ENCODE results near the gene PCDHGB4. TPM values are rescaled to one million over a fixed set of nuclear protein-coding genes. Genes with fewer than 3 reads are reported as not detected.
"Not testable (repeated sequence)": the region's sequence is repeated elsewhere in the genome, so short reads cannot be mapped to it uniquely, and the experiment has no call there.

PCDHGB4 gene
- 5.4 TPM for total RNA-seq
- long read RNA-seq = 0 reads

- DNase-seq (peak; percentile 67), ATAC-seq (peak; percentile 92)
- intact Hi-C loops (cut with micrococcal nuclease) = not testable (repeated sequence)
Measured at GRCh38 chr5:141387557-141388311, at the start of gene PCDHGB4. Gene PCDHGB4, plus strand, starts transcription at chr5:141387698. Its CDS starts 187 bp downstream, at chr5:141387885.

GRCh38 chr5:141338538-141339306 is 48.8 kb upstream of the PCDHGB4 start, which contains the start of gene PCDHGA2:
Gene PCDHGA2, plus strand, starts transcription at chr5:141338760.
- ATAC-seq = peak; percentile 69
- DNase-seq = no peak
- intact Hi-C loops (cut with micrococcal nuclease) = no loop called here

GRCh38 chr5:141340781-141341354 is 46.6 kb upstream of the PCDHGB4 start:
- ATAC-seq; intact Hi-C loops (cut with micrococcal nuclease); DNase-seq: not testable (repeated sequence)

GRCh38 chr5:141342773-141343172 is 44.7 kb upstream of the PCDHGB4 start:
- DNase-seq = no peak
- intact Hi-C loops (cut with micrococcal nuclease) = no loop called here
- peak; percentile 73 for ATAC-seq

DNA sequence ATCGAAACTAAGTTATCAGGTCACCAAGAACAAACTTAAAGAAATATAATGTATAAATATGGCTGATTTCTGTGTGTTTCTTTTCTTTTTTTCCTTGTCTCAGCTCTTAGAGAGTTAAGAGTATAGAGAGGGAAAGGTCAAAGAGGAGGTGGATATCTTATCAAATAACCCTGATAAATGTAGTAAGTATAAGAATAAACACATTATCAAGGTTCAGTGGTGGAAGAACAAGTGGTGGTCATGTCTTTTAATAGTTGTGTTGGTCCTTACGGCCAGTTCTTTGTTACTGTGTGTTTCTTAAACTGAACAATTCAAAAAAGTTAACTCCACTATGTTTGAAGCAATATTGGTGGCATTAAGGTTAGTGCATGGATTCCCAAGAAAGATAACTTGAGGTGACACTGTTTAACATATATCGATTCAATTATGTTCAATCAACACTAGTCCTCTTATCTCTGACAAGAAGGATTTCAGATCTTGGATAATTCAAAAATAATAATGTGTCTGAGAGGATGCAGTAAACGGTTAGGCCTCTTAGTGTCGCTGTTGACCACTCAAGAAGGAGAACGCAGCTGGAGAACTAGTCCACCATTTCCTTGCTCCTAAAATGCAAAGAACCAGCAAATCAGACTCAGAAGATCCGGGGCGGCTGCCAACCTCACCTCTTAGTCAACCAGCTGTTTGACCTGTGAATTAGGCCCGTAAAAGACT is 44.1 kb upstream of the PCDHGB4 start, which contains the start of gene PCDHGA3:
TSS of gene PCDHGA3 (plus strand) at position 588 of the 711 bp plus-strand sequence. CDS start 205 bp downstream, outside the sequence.
- ATAC-seq (peak; percentile 73), DNase-seq (no peak)
- intact Hi-C loops (cut with micrococcal nuclease) = no loop called here

GRCh38 chr5:141343953-141344463 is 43.5 kb upstream of the PCDHGB4 start:
- ATAC-seq = peak; percentile 34
- no peak for DNase-seq
- intact Hi-C loops (cut with micrococcal nuclease) = no loop called here

DNA sequence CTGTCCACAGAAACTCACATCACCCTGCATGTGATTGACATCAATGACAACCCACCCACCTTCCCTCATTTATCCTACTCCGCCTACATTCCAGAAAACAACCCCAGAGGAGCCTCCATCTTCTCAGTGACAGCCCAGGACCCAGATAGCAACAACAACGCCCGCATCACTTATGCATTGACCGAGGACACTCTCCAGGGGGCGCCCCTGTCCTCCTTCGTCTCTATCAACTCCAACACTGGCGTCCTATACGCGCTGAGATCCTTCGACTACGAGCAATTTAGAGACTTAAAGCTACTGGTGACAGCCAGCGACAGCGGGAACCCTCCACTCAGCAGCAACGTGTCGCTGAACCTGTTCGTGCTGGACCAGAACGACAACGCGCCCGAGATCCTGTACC is 42.2 kb upstream of the PCDHGB4 start:
- ATAC-seq = no peak
- no peak for DNase-seq
- intact Hi-C loops (cut with micrococcal nuclease) = no loop called here

- DNase-seq; ATAC-seq; intact Hi-C loops (cut with micrococcal nuclease): not testable (repeated sequence)
Measured at GRCh38 chr5:141346017-141346416, 41.5 kb upstream of the PCDHGB4 start.

DNA sequence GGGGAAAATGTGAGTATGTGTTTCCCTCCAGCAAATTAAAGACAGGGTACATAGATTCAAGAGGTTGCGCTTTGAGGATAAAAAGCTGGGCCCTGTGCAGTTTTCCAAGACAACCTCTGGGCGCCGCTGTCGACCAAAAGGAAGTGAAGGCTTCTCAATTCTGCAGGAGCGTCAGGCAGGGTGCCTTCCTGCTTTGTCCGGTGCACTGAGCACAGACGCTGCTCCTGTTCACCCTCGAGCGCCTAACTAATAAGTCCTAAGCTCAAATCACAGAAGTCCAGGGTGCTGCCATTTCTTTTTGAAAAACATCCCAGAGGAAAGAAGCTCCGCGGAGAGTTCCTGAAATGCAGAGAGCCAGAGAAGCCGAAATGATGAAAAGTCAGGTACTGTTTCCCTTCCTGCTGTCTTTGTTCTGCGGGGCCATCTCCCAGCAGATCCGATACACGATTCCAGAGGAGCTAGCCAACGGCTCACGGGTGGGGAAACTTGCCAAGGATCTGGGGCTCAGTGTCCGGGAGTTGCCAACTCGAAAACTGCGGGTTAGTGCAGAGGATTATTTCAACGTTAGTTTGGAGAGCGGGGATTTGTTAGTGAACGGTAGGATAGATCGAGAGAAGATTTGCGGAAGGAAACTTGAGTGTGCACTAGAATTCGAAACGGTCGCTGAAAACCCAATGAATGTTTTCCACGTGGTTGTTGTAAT is 37.4 kb upstream of the PCDHGB4 start, which contains the start of gene PCDHGB1:
TSS of gene PCDHGB1 (plus strand) at position 183 of the 703 bp plus-strand sequence. CDS start at position 345, 162 bp downstream.
- ATAC-seq (peak; percentile 88), DNase-seq (peak; percentile 72)
- intact Hi-C loops (cut with micrococcal nuclease) = no loop called here

DNA sequence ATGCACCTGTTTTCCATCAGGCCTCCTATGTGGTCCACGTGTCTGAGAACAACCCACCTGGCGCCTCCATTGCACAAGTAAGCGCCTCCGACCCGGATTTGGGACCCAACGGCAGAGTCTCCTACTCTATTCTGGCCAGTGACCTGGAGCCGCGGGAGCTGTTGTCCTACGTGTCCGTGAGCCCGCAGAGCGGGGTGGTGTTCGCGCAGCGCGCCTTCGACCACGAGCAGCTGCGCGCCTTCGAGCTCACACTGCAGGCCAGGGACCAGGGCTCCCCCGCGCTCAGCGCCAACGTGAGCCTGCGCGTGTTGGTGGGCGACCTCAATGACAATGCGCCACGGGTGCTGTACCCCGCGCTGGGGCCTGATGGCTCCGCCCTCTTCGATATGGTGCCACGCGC is 35.9 kb upstream of the PCDHGB4 start:
- DNase-seq = no peak
- no peak for ATAC-seq
- intact Hi-C loops (cut with micrococcal nuclease) = no loop called here

DNA sequence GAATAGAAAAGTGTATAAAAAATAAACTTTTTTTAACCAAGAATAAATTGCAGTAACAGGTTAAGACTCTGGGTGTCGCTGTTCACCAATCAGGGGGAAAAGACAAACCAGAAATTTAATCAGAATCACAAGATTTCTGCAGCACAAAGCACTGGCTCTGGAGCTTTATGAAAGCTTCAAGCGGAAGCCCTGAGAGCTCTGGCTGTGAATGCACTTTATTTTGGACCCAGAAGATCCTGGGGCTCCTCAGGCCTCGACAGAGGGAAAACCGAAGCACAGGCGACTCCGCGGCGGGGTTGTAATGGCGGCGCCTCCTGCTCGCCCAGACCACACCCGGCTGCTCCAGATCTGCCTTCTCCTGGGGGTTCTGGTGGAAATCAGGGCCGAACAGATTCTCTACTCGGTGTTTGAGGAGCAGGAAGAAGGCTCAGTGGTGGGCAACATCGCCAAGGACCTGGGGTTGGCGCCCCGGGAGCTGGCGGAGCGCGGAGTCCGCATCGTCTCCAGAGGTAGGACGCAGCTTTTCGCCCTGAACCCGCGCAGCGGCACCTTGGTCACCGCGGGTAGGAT is 32.5 kb upstream of the PCDHGB4 start, which contains the start of gene PCDHGA4:
TSS of gene PCDHGA4 (plus strand) at position 122 of the 570 bp plus-strand sequence. CDS start at position 209, 87 bp downstream.
- DNase-seq (no peak), ATAC-seq (no peak)
- intact Hi-C loops (cut with micrococcal nuclease) = no loop called here

DNA sequence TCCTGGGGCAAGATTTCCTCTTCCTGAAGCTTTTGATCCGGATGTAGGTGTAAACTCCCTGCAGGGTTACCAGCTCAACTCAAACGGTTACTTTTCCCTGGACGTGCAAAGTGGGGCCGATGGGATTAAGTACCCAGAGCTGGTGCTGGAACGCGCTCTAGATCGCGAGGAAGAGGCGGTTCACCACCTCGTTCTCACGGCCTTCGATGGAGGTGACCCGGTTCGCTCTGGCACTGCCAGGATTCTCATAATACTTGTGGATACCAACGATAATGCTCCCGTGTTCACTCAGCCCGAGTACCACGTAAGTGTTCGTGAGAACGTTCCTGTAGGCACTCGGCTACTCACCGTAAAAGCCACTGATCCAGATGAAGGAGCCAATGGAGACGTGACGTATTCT is 31.9 kb upstream of the PCDHGB4 start:
- DNase-seq (no peak), ATAC-seq (no peak)
- intact Hi-C loops (cut with micrococcal nuclease) = no loop called here

DNA sequence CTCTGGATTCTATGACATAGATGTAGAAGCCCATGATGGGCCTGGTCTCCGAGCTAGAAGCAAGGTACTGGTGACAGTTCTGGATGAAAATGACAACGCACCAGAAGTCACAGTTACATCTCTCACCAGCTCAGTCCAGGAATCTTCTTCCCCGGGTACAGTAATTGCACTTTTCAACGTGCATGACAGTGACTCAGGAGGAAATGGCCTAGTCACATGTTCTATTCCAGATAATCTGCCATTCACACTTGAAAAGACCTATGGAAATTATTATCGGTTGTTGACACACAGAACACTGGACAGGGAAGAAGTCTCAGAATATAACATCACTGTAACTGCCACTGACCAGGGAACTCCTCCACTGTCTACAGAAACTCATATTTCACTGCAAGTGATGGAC is 31.4 kb upstream of the PCDHGB4 start:
- intact Hi-C loops (cut with micrococcal nuclease) = no loop called here
- DNase-seq = no peak
- no peak for ATAC-seq

- intact Hi-C loops (cut with micrococcal nuclease) = no loop called here
- ATAC-seq (peak; percentile 24), DNase-seq (no peak)
Measured at GRCh38 chr5:141356950-141357349, 30.5 kb upstream of the PCDHGB4 start.

- intact Hi-C loops (cut with micrococcal nuclease) = no loop called here
- ATAC-seq (peak; percentile 45), DNase-seq (no peak)
Measured at GRCh38 chr5:141359790-141360426, 27.6 kb upstream of the PCDHGB4 start, which contains the start of gene PCDHGB2. Gene PCDHGB2, plus strand, starts transcription at chr5:141359994. Its CDS starts 142 bp downstream, at chr5:141360136.

GRCh38 chr5:141360685-141361084 is 26.8 kb upstream of the PCDHGB4 start:
- intact Hi-C loops (cut with micrococcal nuclease) = no loop called here
- ATAC-seq (no peak), DNase-seq (no peak)

GRCh38 chr5:141362719-141363118 is 24.8 kb upstream of the PCDHGB4 start:
- DNase-seq (no peak), ATAC-seq (no peak)
- intact Hi-C loops (cut with micrococcal nuclease) = no loop called here

Measured in left ventricle myocardium superior (tissue), 1 donor.